Mucosa of descending colon (tissue), 3 donors: ENCODE measurements around the gene MGARP. TPM values are rescaled to one million over a fixed set of nuclear protein-coding genes. Genes with fewer than 3 reads are reported as not detected.

ENCODE experiments used
- ATAC-seq: fragments of 200-7000 bp; cut with Tn5 transposase; one replicate; pipeline ENCODE4 v1.9.1; 2020; ENCODE audit warnings: mild to moderate bottlenecking, moderate library complexity
- DNase-seq, 3 donors: peaks; one replicate each; pipeline ENCODE4 v3.0.0-alpha.2; 2020
- H3K36me3 ChIP-seq: fragments of 200-600 bp; one replicate; pipeline ENCODE4 v1.8.0; 2021; ENCODE audit warnings: low read depth, mild to moderate bottlenecking
- H3K4me1 ChIP-seq: fragments of 200-600 bp; one replicate; pipeline ENCODE4 v1.8.0; 2021; ENCODE audit warnings: low read depth, mild to moderate bottlenecking
- H3K4me3 ChIP-seq: fragments of 200-600 bp; one replicate; pipeline ENCODE4 v1.8.0; 2021; ENCODE audit warnings: mild to moderate bottlenecking
- H3K9me3 ChIP-seq: fragments of 200-600 bp; one replicate; pipeline ENCODE4 v1.8.0; 2021; ENCODE audit warnings: mild to moderate bottlenecking
- CTCF ChIP-seq: fragments of 200-600 bp; IDR thresholded peaks from one replicate; pipeline ENCODE4 v1.8.0; 2022; ENCODE audit warnings: antibody characterized with exemption, mild to moderate bottlenecking
- intact Hi-C, 2 donors: fragments of 100-400 bp; cut with DNase I in 1 of 2; cut with micrococcal nuclease in 1 of 2; formaldehyde crosslinking; loops; one replicate each; pipeline versions ENCODE4 v1.11.0 to v1.11.1; 2022; cut with DNase I, micrococcal nuclease
- total RNA-seq, 3 donors: library from RNA; stranded (reverse); fragmentation: NEBNext Ultra II Directional in 2 of 3; extraction: Animal tissue kit (Norgen Biotek cat#: 25700) in 2 of 3; gene quantifications; one replicate each; pipeline versions ENCODE4 v1.2.1 to v1.2.4, GENCODE V29; 2021 to 2023
- donor health status: DM: no; HTN: no; CAD: no; lungs with moderate emphysema.
- donor health status: DM: no; HTN: no; CAD: no.
- donor health status: DM: no; HTN: yes; CAD: no.

The MGARP gene
- total RNA-seq, 3 donors from 2014 or later: 0.29 to 0.73 TPM; not detected in 1

GRCh38 chr4:139223682-139224317 is 56.2 kb downstream of the MGARP start:
- Histone ChIP-seq H3K9me3 (no peaks in the 10 kb centered on the region), H3K4me3 (no peak overlapping the region), H3K36me3 (no peaks in the 10 kb centered on the region), H3K4me1 (no peaks in the 10 kb centered on the region)
- DNase-seq (peak in 1 of 3 donors; percentile 8), ATAC-seq (no peak)
- intact Hi-C loops: no loop called here
- TF ChIP-seq CTCF: no peak

DNA sequence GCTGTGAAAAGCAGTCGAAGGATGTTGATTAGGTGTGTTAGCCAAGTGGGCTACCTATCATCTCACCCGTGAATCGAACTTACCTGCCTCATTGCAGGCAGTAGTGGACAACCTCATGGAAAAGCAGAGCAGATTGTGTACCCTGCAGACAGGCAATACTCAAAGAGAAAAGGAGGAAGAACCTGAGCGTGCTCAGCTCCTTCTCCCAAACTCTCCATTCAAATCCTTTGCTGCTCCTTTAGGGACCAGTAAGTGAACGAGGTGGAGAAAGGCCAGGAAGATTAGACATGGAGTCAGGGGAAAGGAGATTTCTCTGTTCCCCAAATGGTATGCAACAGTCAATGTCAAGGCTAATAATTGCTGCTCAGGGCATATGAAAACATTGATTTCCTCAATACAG is 57.8 kb downstream of the MGARP start:
- no peaks in the 10 kb centered on the region for H3K36me3 ChIP-seq
- intact Hi-C loops: no loop called here
- ATAC-seq (no peak), DNase-seq (no peak)
- H3K9me3 ChIP-seq: no peaks in the 10 kb centered on the region
- no peak overlapping the region for H3K4me3 ChIP-seq
- TF ChIP-seq CTCF: no peak
- no peaks in the 10 kb centered on the region for H3K4me1 ChIP-seq

DNA sequence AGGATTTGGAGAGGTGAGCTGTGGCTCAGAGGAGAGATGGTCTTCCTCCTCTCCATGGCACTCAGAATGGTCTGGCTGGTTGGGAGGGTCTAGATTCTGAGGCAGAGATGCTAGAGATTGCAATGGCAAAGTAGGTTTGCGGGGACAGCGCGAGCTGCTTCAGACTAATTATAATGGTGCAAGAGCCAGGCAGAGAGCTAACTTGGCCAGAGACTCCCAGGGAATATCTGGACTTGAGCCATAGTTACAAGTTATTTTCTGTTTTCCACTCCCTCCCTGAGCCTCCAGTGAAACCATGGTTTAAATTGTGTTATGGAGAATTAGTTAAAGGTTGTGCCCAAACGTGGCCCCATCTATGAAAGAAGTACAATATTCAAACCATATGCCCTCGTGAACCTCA is 58.3 kb downstream of the MGARP start:
- H3K4me1 ChIP-seq: no peaks in the 10 kb centered on the region
- ATAC-seq (no peak), DNase-seq (no peak)
- no peaks in the 10 kb centered on the region for H3K9me3 ChIP-seq
- no peaks in the 10 kb centered on the region for H3K36me3 ChIP-seq
- intact Hi-C loops: no loop called here
- no peak overlapping the region for H3K4me3 ChIP-seq
- TF ChIP-seq CTCF: no peak

DNA sequence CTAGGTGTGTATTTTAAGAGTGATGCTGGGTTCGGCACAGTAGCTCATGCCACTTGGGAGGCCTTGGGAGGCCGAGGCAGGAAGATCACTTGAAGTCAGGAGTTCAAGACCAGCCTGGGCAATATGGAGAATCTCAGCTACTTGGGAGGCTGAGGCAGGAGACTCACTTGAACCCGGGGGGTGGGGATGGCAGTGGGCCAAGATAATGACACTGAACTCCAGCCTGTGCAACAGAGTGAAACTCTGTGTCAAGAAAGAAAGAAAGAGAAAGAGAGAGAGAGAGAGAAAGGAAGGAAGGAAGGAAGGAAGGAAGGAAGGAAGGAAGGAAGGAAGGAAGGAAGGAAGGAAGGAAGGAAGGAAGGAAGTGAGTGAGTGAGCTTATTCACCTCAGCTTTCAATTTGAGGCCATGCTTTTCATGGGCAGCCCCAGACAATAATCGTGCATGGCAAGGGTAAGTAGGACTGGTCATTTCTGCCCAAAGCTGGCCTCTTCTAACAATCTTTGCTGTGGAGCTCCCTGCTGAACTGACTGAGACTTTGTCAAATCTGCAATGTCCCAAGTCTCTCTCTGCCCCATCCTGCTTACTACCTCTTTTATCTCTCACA is 60.5 kb downstream of the MGARP start:
- intact Hi-C loops: no loop called here
- DNase-seq (no peak), ATAC-seq (no peak)
- TF ChIP-seq CTCF: no peak
- no peaks in the 10 kb centered on the region for H3K9me3 ChIP-seq
- no peaks in the 10 kb centered on the region for H3K36me3 ChIP-seq
- H3K4me1 ChIP-seq: no peaks in the 10 kb centered on the region
- H3K4me3 ChIP-seq: no peak overlapping the region

Other genes with a start within 250 kb of the MGARP start
- gene ELF2, start 103.0 kb downstream of the MGARP start, total RNA-seq: 10 to 100 TPM; 34.9 to 67.2 (median 51.9) TPM
- 10 to 100 TPM; 28.2 to 47.4 (median 33.2) TPM for gene NAA15, start 21.3 kb upstream of the MGARP start, total RNA-seq
- 10 to 100 TPM; 68.0 to 89.3 (median 85.8) TPM for gene NDUFC1, start 22.3 kb upstream of the MGARP start, total RNA-seq
- 10 to 100 TPM in 1 of 3 donors, 1 to 10 TPM in 2; 4.5 to 10.0 (median 5.4) TPM for gene RAB33B, start 173.9 kb upstream of the MGARP start, total RNA-seq